GM10266 (cell line): ENCODE measurements around the gene USPL1.
"Not testable (repeated sequence)": the region's sequence is repeated elsewhere in the genome, so short reads cannot be mapped to it uniquely, and the experiment has no call there.

ENCODE experiments used
- DNase-seq: peaks from one replicate; pipeline ENCODE4 v3.0.0; 2012; ENCODE audit errors: extremely low spot score
- TF ChIP-seq, protein P1 (sequence below): IDR thresholded peaks from 2 replicates; pipeline ENCODE4 v1.5.1; 2012; ENCODE audit warnings: mild to moderate bottlenecking, low read depth; ENCODE audit not compliant: control insufficient read depth, insufficient read depth; ENCODE audit errors: missing control alignments

USPL1 gene

GRCh38 chr13:30601836-30602235, 15.9 kb upstream of the USPL1 start:
- TF ChIP-seq, protein P1, sequence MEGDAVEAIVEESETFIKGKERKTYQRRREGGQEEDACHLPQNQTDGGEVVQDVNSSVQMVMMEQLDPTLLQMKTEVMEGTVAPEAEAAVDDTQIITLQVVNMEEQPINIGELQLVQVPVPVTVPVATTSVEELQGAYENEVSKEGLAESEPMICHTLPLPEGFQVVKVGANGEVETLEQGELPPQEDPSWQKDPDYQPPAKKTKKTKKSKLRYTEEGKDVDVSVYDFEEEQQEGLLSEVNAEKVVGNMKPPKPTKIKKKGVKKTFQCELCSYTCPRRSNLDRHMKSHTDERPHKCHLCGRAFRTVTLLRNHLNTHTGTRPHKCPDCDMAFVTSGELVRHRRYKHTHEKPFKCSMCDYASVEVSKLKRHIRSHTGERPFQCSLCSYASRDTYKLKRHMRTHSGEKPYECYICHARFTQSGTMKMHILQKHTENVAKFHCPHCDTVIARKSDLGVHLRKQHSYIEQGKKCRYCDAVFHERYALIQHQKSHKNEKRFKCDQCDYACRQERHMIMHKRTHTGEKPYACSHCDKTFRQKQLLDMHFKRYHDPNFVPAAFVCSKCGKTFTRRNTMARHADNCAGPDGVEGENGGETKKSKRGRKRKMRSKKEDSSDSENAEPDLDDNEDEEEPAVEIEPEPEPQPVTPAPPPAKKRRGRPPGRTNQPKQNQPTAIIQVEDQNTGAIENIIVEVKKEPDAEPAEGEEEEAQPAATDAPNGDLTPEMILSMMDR, result no peak

DNA sequence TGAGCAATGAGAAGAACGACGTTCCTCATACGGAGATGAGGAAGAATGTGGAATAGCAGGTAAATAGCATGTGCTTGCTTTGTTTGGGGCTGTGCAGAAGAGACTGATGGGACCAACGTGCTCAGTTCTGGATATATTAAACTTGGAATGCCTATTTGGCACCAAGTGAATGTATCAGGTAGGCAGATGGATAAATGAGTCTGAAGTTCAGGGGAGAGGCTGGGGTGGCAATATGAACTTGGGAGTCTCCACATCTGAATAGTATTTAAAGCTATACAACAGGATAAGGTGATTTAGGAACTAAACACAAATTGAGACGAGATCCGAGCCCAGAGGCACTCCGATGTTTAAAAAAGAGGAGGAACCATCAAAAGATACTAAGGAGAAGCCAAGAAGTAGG, 12.7 kb upstream of the USPL1 start:
- no peak for DNase-seq
- TF ChIP-seq, protein P1, result no peak

More at GRCh38 chr13:30601836-30602235, 15.9 kb upstream of the USPL1 start:
- no peak for DNase-seq

DNA sequence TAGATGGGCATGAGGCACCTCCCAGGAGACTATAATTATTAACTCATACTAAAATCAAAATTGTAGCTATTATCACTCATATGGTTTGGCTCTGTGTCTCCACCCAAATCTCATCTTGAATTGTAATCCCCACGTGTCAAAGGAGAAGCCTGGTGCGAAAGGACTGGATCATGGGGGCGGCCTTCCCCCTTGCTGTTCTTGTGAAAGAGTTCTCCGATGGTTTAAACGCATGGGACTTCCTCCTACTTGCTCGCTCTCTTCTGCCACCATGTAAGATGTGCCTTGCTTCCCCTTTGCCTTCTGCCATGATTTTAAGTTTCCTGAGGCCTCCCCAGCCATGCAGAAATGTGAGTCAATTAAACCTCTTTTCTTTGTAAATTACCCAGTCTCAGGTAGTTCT, 10.5 kb upstream of the USPL1 start:
- not testable (repeated sequence) for DNase-seq

DNA sequence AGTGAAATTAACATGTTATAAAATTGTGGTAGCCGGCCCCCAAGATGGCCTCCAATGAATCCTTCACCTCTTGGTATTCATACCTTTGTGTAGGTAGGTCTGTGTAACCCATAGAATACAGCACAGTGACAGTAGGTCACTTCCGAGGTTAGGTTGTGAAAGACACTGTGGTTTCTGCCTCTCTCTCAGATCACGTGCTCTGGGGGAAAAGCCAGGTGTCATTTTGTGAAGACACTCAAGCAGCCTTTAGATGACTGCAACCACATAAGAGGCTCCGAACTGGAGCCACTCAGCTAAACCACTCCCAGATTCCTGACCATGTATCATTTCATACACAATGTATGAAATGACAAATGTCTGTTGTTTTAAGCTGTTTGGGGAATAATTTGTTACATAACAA, 9.8 kb upstream of the USPL1 start:
- TF ChIP-seq, protein P1, result no peak
- DNase-seq, result peak; percentile 65

GRCh38 chr13:30608364-30608763, 9.4 kb upstream of the USPL1 start:
- TF ChIP-seq, protein P1, result no peak
- no peak for DNase-seq

DNA sequence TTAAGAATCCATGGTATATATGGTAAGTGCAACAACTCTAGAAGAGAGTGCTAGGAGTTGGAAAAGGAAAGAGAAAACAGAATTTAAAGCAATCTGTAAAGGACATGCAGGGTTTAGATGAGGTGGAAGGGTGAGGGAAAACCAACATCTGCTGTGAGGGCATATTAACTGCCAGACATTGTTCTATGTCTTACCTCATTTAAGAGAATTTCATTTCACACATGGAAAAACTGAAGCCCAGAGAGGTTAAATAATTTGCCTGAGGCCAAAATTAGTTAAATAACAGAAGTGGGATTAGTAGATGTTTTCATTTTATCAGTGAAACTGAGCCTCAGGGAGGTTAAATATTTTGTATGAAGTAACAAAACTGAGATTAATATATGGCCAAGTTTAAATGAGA, 7.4 kb upstream of the USPL1 start:
- no peak for DNase-seq
- TF ChIP-seq, protein P1, result no peak

- DNase-seq, result no peak
- TF ChIP-seq, protein P1, result no peak
These were observed 2.2 kb upstream of the USPL1 start for GRCh38 chr13:30615481-30615865.

DNA sequence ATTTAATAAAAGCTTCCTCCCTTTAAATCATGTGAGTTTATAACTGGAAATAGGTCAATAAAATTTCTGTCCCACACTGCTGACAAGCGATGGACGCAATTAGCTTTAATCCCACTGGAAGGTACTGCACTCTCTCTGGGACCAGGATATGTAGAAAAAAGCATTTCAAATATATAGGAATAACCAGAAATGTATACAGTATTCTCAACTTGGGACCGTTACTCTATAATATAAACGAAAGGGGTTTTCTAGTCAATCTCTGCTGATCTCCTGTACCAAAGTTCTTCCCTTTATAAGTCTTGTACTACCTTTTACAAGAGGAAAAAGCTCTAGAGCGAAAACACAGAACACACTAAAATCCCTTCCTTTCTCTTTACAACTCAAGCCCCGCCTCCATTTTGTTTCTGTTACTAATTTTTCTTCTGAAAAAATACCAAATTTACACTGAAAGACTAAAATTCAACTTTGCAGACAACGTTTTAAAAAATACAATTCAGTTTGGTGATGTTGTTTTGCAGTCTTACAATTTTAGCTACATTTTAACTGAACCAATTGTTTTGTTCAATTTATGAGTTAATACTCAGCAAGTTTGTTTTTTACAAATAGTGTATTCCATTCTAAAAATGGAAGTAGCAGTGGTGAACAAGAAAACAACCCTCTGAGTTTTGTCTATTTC, 1.7 kb upstream of the USPL1 start:
- TF ChIP-seq, protein P1, result no peak
- peak; percentile 12 for DNase-seq
